Osteocyte (in vitro differentiated cells): ENCODE results near the gene COX7A1. TPM values are rescaled to one million over a fixed set of nuclear protein-coding genes. Genes with fewer than 3 reads are reported as not detected.

ENCODE experiments used
- DNase-seq: peaks from one replicate; pipeline ENCODE4 v3.0.0; 2021; ENCODE audit warnings: mixed read lengths; ENCODE audit not compliant: unreplicated experiment; ENCODE audit errors: extremely low spot score
- H3K27ac Mint-ChIP-seq: one replicate; pipeline ENCODE4 v1.8.0; 2021; ENCODE audit warnings: mild to moderate bottlenecking, mixed read lengths; ENCODE audit not compliant: unreplicated experiment
- H3K27me3 Mint-ChIP-seq: one replicate; pipeline ENCODE4 v1.8.0; 2021; ENCODE audit warnings: mixed read lengths; ENCODE audit not compliant: unreplicated experiment
- H3K36me3 Mint-ChIP-seq: one replicate; pipeline ENCODE4 v1.8.0; 2021; ENCODE audit warnings: mixed read lengths; ENCODE audit not compliant: unreplicated experiment
- H3K4me1 Mint-ChIP-seq: one replicate; pipeline ENCODE4 v1.8.0; 2021; ENCODE audit warnings: mixed read lengths; ENCODE audit not compliant: unreplicated experiment
- H3K4me3 Mint-ChIP-seq: one replicate; pipeline ENCODE4 v1.8.0; 2021; ENCODE audit warnings: mild to moderate bottlenecking, moderate library complexity, mixed read lengths; ENCODE audit not compliant: unreplicated experiment
- H3K9me3 Mint-ChIP-seq: one replicate; pipeline ENCODE4 v1.8.0; 2021; ENCODE audit warnings: mixed read lengths; ENCODE audit not compliant: unreplicated experiment
- total RNA-seq: library from RNA; stranded (reverse); gene quantifications from 2 replicates; pipeline ENCODE4 v1.2.1, GENCODE V29; 2021
- TF ChIP-seq, protein P1 (sequence below): fragments of 200-600 bp; sonication (generic); IDR thresholded peaks from 2 replicates; pipeline ENCODE4 v1.5.0; 2021; ENCODE audit warnings: antibody characterized with exemption, mild to moderate bottlenecking, moderate library complexity

COX7A1 gene
- total RNA-seq, 1 donor from 2014 or later = not detected

DNA sequence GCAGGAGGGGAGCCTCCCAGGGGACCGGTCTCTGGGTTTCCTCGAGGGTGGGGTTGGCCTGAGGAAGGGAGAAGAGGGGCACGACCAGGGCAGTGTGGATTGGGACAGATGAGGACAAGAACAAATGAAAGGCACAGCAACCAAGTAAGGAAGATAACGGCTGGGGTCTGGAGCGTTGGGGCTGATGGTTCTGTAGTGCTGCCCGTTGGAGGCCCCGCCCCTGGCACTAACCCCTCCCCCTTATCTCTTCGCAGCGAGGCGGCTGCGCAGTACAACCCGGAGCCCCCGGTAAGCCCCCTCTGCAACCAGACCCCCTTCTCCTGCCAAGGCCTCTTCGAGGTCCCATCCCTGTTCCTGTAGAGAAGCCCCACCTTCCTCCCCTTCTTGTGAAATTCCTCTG, 10.2 kb downstream of the COX7A1 start:
- Mint-ChIP-seq H3K4me1 (peaks cover 14% of the 10 kb centered on the region), H3K27me3 (no peaks in the 10 kb centered on the region), H3K9me3 (no peaks in the 10 kb centered on the region), H3K36me3 (peaks cover 41% of the 10 kb centered on the region), H3K4me3 (peak overlapping the region; percentile 85), H3K27ac (peak overlapping the region; percentile 52)
- TF ChIP-seq, protein P1, sequence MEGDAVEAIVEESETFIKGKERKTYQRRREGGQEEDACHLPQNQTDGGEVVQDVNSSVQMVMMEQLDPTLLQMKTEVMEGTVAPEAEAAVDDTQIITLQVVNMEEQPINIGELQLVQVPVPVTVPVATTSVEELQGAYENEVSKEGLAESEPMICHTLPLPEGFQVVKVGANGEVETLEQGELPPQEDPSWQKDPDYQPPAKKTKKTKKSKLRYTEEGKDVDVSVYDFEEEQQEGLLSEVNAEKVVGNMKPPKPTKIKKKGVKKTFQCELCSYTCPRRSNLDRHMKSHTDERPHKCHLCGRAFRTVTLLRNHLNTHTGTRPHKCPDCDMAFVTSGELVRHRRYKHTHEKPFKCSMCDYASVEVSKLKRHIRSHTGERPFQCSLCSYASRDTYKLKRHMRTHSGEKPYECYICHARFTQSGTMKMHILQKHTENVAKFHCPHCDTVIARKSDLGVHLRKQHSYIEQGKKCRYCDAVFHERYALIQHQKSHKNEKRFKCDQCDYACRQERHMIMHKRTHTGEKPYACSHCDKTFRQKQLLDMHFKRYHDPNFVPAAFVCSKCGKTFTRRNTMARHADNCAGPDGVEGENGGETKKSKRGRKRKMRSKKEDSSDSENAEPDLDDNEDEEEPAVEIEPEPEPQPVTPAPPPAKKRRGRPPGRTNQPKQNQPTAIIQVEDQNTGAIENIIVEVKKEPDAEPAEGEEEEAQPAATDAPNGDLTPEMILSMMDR = no peak
- DNase-seq = no peak

DNA sequence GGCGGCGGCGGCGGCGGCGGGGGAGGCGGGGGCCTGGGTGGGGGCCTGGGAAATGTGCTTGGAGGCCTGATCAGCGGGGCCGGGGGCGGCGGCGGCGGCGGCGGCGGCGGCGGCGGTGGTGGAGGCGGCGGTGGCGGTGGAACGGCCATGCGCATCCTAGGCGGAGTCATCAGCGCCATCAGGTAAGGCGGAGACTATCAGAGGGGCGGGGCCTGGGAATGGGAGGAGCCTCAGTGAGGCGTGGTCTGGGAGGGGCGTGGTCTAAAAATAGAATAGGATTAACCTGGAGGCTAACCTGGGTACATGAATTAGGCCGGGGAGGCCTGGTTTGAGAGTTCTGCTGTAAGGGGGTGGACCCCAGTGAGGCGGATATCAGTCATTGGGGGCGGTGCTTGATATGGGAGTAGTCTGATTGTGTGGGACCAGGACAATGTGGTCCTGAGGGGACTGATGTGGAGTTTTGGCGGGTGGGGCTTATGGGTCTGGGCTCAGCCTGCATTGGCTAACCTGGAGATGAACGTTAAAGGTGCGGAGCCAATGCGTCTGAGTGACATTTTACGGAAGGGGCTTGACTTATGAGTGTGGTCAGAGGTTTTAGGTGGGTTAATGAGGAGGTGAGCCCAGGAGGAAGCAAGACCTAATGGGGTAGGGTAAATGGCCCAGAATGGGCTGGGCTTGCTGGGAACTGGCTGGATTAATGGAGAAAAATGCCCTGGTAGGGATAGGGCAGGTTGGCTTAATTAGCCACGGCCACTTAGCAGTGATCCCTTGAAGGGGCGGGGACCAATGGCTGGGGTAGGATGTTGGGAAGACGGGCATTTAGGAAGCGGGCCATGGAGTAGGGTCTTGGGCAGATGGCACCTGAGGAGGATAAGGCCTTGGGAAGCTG, 11.0 kb downstream of the COX7A1 start:
- H3K27ac Mint-ChIP-seq = peak overlapping the region; percentile 81
- no peaks in the 10 kb centered on the region for H3K27me3 Mint-ChIP-seq
- no peaks in the 10 kb centered on the region for H3K9me3 Mint-ChIP-seq
- peaks cover 22% of the 10 kb centered on the region for H3K4me1 Mint-ChIP-seq
- TF ChIP-seq, protein P1 = no peak
- H3K4me3 Mint-ChIP-seq = peak overlapping the region; percentile 97
- peak; percentile 94 for DNase-seq
- peaks cover 33% of the 10 kb centered on the region for H3K36me3 Mint-ChIP-seq

DNA sequence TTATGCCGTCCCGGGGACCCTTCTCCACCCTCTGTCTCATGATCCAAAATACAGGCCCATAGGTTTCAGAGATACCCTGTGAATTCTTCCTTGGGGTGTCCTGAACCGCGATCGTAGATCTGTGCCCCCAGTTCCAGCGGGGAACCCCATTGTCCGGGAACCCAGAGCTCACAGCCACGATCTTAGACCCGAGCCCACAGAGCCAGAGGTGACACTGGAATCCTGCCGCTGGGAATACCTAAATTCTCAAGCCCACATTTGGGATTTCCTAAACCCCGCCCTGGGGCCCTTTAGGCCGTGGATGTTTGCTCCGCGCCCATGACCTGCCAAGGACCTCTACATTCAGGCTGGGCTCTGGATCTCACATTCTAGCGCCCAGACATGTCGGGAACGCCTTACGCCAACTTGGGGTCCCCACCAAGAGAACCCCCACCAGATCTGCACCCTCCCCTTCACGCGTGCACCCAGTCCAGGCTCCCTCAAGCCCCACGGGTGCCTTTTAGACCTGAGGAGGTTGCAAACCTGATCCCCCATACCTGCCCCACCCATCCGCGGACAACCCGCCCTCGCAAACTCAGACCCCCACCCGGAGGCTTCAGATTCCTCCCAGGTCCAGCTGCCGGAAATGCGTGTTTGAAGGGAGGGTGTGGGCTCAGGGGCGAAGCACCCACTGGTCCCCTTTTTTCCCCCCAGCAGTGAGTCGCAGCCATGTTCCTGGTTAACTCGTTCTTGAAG, 11.8 kb downstream of the COX7A1 start:
- Mint-ChIP-seq H3K27ac (peak overlapping the region; percentile 97), H3K27me3 (no peaks in the 10 kb centered on the region), H3K36me3 (peaks cover 25% of the 10 kb centered on the region), H3K4me3 (peak overlapping the region; percentile 97), H3K4me1 (peaks cover 28% of the 10 kb centered on the region), H3K9me3 (no peaks in the 10 kb centered on the region)
- no peak for DNase-seq
- TF ChIP-seq, protein P1 = no peak

DNA sequence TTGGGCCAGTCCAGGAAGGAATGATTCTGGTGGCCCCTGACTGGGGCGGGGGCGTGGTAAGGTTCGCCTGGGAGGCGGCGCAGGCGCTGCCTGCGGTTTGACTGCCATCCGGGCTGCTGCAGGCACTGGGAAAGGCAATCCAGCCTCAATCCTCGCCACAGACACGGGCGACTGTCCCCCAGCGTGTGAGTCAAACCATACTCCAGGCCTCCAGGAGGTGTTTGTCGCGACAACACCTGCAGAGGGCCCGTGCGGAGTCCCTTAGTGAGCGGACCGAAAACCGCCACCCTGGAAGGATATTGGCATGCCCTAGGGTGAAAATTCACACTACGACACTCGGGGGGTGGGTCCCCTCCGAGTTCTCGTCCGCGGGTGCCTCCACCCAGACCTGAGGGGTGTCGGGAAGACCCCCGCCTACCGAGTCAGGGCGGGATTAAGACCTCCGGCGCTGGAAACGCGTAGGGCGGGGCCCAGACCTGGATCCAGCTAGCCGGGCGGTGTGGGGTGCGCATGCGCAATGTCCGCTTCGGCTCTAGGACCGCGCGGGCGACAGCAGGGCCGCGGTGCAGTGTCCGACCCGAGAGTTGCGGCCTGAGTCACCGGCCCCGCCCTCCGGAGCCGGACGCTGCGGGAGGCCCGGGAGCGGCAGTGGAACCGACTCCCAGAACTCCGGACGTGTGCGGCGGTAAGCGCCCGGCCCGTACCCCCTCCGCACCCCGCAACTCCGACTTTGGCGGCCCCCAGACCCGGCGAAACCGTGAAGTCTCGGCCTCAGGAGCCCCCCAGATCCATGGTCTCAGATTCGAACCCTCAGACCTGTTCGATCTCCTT, 12.6 kb downstream of the COX7A1 start, which contains the start of gene CAPNS1:
TSS of gene CAPNS1 (plus strand) at position 594 of the 831 bp plus-strand sequence. CDS start 946 bp downstream, outside the sequence.
- Mint-ChIP-seq H3K36me3 (peaks cover 19% of the 10 kb centered on the region), H3K9me3 (no peaks in the 10 kb centered on the region), H3K27me3 (no peaks in the 10 kb centered on the region), H3K27ac (peak within 1 kb of the TSS; percentile 97), H3K4me3 (peak within 1 kb of the TSS; percentile 97), H3K4me1 (peaks cover 32% of the 10 kb centered on the region)
- peak; percentile 99 for DNase-seq
- TF ChIP-seq, protein P1 = peak; percentile 15
